Measurements from ENCODE around the gene LRFN2. TPM values are rescaled to one million over a fixed set of nuclear protein-coding genes. Genes with fewer than 3 reads are reported as not detected.

LRFN2 gene
- total RNA-seq, 1 donor from 2014 or later = not detected

- Histone ChIP-seq H3K27me3 (no peaks in the 10 kb centered on the region), H3K27ac (no peak overlapping the region), H3K36me3 (no peaks in the 10 kb centered on the region), H3K4me1 (no peaks in the 10 kb centered on the region), H3K4me3 (no peak overlapping the region), H3K9me3 (no peaks in the 10 kb centered on the region)
- no peak for TF ChIP-seq CTCF (IDR thresholded peaks at IDR 0.05)
- intact Hi-C loops (cut with DNase I) = no loop called here
- no peak for DNase-seq (ENCODE audit: low spot score in 2 of 2)
Observed at GRCh38 chr6:40353967-40354452, 233.2 kb downstream of the LRFN2 start.

- no peaks in the 10 kb centered on the region for H3K36me3 ChIP-seq
- TF ChIP-seq CTCF (IDR thresholded peaks at IDR 0.05) = no peak
- intact Hi-C loops (cut with DNase I) = no loop called here
- DNase-seq (ENCODE audit: low spot score in 2 of 2) = no peak
- H3K27me3 ChIP-seq = no peaks in the 10 kb centered on the region
- H3K4me1 ChIP-seq = no peaks in the 10 kb centered on the region
- no peak overlapping the region for H3K27ac ChIP-seq
- H3K4me3 ChIP-seq = no peak overlapping the region
- H3K9me3 ChIP-seq = no peaks in the 10 kb centered on the region
Observed at GRCh38 chr6:40353197-40353966, 233.8 kb downstream of the LRFN2 start.

- Histone ChIP-seq H3K36me3 (no peaks in the 10 kb centered on the region), H3K9me3 (no peaks in the 10 kb centered on the region), H3K27me3 (no peaks in the 10 kb centered on the region), H3K4me3 (no peak overlapping the region), H3K4me1 (no peaks in the 10 kb centered on the region), H3K27ac (no peak overlapping the region)
- DNase-seq (ENCODE audit: low spot score in 2 of 2) = no peak
- intact Hi-C loops (cut with DNase I) = no loop called here
- no peak for TF ChIP-seq CTCF (IDR thresholded peaks at IDR 0.05)
Observed at GRCh38 chr6:40352527-40353170, 234.5 kb downstream of the LRFN2 start.

GRCh38 chr6:40352006-40352405 is 235.2 kb downstream of the LRFN2 start:
- H3K27ac ChIP-seq = no peak overlapping the region
- H3K27me3 ChIP-seq = no peaks in the 10 kb centered on the region
- peak in 1 of 2 donors; percentile 13 for DNase-seq (ENCODE audit: low spot score in 2 of 2)
- no peaks in the 10 kb centered on the region for H3K36me3 ChIP-seq
- intact Hi-C loops (cut with DNase I) = no loop called here
- no peak for TF ChIP-seq CTCF (IDR thresholded peaks at IDR 0.05)
- no peaks in the 10 kb centered on the region for H3K4me1 ChIP-seq
- no peak overlapping the region for H3K4me3 ChIP-seq
- H3K9me3 ChIP-seq = no peaks in the 10 kb centered on the region

GRCh38 chr6:40350747-40351217 is 236.4 kb downstream of the LRFN2 start:
- no peak for TF ChIP-seq CTCF (IDR thresholded peaks at IDR 0.05)
- Histone ChIP-seq H3K27me3 (no peaks in the 10 kb centered on the region), H3K4me3 (no peak overlapping the region), H3K4me1 (no peaks in the 10 kb centered on the region), H3K36me3 (no peaks in the 10 kb centered on the region), H3K9me3 (no peaks in the 10 kb centered on the region), H3K27ac (no peak overlapping the region)
- DNase-seq (ENCODE audit: low spot score in 2 of 2) = peak in 1 of 2 donors; percentile 7
- intact Hi-C loops (cut with DNase I) = no loop called here

All from ascending aorta (tissue), 2 donors.